OCI-LY3 (cell line): ENCODE results near the gene ZBTB3.

Source experiments
- EZH2phosphoT487 ChIP-seq: fragments of 200-600 bp; shearing (Covaris generic); IDR thresholded peaks from 2 replicates; pipeline ENCODE4 v1.6.1; 2018; ENCODE audit warnings: antibody characterized with exemption, mixed run types, low read depth
- TF ChIP-seq, protein P1 (sequence below): fragments of 200-600, 300-600 bp; sonication (generic); IDR thresholded peaks from 2 replicates; pipeline ENCODE4 v1.5.1; 2014; ENCODE audit warnings: antibody characterized with exemption, low read length, low read depth

DNA sequence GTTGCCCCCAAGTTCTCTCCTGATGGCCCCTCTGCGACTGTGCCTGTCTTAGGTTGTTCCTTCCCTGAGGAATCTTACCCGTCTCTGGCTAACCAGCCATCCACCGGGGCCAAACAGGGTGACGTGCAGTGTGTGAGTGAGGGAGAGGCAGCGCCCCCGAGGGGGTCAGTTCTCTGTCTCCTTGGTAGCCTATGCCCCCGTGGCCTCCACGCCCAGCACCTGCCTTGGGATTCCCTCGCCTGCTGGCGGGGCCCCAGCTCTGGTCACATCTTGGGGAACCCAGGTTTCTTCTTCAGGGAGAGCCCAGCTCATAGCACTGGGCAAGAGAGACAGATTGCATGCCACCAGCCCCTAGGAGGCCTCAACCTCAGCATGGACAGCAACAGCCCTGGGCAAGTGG lies 45.5 kb upstream of the ZBTB3 start:
- TF ChIP-seq, protein P1, sequence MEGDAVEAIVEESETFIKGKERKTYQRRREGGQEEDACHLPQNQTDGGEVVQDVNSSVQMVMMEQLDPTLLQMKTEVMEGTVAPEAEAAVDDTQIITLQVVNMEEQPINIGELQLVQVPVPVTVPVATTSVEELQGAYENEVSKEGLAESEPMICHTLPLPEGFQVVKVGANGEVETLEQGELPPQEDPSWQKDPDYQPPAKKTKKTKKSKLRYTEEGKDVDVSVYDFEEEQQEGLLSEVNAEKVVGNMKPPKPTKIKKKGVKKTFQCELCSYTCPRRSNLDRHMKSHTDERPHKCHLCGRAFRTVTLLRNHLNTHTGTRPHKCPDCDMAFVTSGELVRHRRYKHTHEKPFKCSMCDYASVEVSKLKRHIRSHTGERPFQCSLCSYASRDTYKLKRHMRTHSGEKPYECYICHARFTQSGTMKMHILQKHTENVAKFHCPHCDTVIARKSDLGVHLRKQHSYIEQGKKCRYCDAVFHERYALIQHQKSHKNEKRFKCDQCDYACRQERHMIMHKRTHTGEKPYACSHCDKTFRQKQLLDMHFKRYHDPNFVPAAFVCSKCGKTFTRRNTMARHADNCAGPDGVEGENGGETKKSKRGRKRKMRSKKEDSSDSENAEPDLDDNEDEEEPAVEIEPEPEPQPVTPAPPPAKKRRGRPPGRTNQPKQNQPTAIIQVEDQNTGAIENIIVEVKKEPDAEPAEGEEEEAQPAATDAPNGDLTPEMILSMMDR = no peak
- TF ChIP-seq EZH2phosphoT487 = no peak
